Cardiac fibroblast (primary cell): ENCODE results near the gene ANKRD10.
A peak's percentile ranks its signal among the peaks of the same experiment; 100 is the strongest.

Experiments
- DNase-seq, 2 donors: peaks; one replicate each; pipeline versions ENCODE4 v3.0.0 to v3.0.0-alpha.2; 2010; ENCODE audit warnings: low read depth in 2 of 2
- H3K4me3 ChIP-seq, 2 donors: replicated peaks in 1 of 2; 1 replicate in 1 of 2; 2 replicates in 1 of 2; pipeline ENCODE4 v1.5.1; 2011; ENCODE audit warnings: low read depth in 2 of 2, low read length in 2 of 2, mild to moderate bottlenecking in 2 of 2, moderate library complexity in 1 of 2
- TF ChIP-seq, protein P1 (sequence below): IDR thresholded peaks from one replicate; pipeline ENCODE4 v1.5.1; 2011; ENCODE audit warnings: low read depth, mild to moderate bottlenecking, low read length, inconsistent platforms

ANKRD10 gene

DNA sequence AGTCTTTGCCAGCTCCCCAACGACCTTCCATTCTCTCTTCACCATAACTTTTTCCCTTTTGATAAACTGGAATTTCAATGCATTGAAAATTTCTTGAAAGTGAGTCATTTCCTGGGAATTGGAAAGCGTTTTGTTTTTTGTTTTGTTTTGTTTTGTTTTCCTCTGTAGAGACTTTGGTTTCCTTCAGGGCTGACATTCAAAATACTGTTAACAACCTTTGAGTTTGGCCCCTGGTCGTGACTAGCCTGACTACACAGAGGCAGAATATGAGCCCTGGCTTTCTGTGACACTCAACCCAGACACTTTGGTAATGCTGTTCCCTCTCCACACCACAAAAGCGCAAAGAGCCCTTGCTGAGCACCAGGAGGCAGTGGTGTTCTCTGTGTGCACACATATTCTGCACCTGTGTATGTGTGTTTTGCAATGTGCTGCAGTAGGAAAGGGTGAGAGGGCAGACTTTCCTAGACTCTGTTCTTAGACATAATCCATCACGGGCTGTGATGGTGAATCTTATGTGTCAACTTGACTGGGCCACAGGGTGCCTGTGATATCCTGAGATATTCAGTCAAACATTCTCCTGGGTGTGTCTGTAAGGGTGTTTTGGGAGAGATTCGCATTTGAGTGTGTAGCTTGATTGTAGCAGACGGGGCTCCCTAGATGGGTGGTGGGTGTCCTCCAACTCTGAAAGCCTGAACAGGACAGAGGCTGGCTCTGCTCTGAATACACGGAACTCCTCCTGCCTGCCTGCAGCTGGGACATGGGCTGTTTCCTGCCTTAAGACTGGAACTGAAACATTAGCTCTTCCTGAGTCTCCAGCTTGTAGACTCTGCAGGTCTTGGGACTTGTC, 29.5 kb upstream of the ANKRD10 start:
- H3K4me3 ChIP-seq = no peak overlapping the region
- TF ChIP-seq, protein P1, sequence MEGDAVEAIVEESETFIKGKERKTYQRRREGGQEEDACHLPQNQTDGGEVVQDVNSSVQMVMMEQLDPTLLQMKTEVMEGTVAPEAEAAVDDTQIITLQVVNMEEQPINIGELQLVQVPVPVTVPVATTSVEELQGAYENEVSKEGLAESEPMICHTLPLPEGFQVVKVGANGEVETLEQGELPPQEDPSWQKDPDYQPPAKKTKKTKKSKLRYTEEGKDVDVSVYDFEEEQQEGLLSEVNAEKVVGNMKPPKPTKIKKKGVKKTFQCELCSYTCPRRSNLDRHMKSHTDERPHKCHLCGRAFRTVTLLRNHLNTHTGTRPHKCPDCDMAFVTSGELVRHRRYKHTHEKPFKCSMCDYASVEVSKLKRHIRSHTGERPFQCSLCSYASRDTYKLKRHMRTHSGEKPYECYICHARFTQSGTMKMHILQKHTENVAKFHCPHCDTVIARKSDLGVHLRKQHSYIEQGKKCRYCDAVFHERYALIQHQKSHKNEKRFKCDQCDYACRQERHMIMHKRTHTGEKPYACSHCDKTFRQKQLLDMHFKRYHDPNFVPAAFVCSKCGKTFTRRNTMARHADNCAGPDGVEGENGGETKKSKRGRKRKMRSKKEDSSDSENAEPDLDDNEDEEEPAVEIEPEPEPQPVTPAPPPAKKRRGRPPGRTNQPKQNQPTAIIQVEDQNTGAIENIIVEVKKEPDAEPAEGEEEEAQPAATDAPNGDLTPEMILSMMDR = peak; percentile 77
- peak; percentile 70 to 84 for DNase-seq

DNA sequence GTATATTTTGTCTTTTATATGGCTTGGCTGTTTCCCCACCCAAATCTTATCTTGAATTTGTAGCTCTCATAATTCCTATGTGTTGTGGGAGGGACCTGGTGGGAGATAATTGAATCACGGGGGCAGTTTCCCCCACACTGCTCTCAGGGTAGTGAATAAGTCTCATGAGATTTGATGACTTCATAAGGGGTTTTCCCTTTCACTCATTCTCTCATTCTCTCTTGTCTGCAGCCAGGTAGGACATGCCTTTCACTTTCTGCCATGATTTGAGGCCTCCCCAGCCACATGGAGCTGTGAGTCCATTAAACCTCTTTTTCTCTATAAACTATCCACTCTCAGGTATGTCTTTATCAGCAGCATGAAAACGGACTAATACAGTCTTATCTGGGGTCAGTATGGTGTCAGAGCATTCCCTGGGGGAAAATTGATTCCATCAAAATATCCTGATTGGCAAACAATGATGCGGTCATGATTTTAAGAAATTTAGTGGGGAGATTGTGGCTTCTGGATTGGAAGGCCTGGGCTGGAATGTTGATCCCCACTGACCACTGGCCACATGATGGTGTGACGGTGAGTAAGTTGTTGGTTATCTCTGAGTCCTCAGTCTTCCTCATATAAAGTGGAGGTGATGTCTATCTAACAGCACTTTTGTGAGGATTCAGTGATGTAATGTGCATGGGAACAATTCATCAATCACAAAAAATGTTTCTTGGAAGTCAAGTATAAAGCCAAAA, 27.5 kb upstream of the ANKRD10 start:
- H3K4me3 ChIP-seq = no peak overlapping the region
- DNase-seq = peak in 1 of 2 donors; percentile 17
- TF ChIP-seq, protein P1 = no peak

DNA sequence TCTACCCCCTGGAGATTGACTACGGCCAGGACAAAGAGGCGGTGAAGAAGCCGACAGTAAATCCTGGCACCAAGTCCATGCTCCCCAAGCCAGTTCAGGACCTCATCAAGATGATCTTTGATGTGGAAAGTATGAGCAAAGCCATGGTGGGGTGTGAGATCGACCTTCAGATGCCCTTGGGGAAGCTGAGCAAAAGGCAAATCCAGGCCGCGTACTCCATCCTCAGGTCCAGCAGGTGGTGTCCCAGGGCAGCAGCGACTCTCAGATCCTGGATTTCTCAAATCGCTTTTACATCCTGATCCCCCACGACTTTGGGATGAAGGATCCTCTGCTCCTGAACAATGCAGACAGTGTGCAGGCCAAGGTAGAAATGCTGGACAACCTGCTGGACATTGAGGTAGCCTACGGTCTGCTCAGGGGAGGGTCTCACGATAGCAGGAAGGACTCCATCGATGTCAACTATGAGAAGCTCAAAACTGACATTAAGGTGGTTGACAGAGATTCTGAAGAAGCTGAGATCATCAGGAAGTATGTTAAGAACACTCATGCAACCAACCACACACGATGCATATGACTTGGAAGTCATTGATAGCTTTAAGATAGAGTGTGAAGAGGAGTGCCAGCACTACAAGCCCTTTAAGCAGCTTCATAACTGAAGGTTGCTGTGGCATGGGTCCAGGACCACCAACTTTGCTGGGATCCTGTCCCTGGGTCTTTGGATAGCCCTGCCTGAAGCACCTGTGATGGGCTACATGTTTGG, 24.0 kb upstream of the ANKRD10 start:
- DNase-seq = no peak
- TF ChIP-seq, protein P1 = no peak
- H3K4me3 ChIP-seq = no peak overlapping the region

DNA sequence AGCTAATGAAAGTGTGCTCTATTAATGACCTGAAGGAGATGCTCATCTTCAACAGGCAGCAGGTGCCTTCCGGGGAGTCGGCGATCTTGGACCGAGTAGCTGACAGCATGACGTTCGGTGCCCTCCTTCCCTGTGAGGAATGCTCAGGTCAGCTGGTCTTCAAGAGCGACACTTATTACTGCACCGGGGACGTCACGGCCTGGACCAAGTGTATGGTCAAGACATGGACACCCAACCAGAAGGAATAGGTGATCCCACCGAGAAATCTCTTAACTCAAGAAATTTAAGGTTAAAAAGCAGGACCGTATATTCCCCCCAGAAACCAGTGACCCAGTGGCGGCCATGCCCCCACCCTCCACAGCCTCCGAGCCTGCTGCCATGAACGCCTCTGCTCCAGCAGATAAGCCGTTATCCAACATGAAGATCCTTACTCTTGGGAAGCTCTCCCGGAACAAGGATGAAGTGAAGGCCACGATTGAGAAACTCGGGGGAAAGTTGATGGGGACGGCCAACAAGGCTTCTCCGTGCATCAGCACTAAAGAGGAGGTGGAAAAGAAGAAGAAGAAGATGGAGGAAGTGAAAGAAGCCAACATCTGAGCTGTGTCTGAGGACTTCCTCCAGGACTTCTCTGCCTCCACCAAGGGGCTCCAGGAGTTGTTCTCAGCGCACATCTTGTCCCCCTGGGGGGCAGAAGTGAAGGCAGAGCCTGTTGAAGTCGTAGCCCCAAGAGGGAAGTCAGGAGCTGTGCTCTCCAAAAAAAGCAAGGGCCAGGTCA, 22.8 kb upstream of the ANKRD10 start:
- TF ChIP-seq, protein P1 = no peak
- H3K4me3 ChIP-seq = no peak overlapping the region
- DNase-seq = no peak

DNA sequence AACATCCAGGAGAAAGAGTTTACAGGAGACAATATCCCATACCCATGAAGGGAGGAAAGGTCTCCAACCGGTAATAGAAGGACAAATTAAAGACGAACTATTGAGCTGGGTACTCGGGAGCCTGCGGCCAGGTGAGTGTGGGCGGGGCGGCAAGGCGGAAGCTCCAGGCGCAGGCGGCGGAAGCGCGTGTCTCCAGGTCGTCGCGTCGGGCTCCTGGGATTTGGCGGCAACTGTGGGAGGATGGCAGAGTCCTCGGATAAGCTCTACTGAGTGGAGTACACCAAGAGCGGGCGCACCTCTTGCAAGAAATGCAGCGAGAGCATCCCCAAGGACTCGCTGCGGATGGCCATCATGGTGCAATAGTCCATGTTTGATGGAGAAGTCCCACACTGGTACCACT, 21.6 kb upstream of the ANKRD10 start:
- no peak for DNase-seq
- TF ChIP-seq, protein P1 = no peak
- H3K4me3 ChIP-seq = no peak overlapping the region

DNA sequence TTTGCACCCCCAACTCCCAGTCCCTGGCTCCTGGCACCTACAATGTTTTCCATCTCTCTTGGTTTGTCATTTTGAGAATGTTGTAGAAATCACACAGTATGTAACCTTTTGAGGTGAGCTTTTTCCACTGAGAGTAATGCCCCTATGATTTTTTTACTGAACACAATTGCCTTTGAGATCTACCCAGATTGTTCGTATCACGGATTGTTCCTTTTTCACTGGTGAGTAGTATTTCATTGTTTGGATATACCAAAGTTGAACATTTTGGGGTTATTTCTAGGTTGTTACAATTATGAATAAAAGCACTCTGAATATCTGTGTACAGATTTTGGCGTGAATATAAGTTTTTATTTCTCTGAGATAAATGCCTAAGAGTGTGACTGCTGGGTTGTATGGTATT, 17.7 kb upstream of the ANKRD10 start:
- DNase-seq = no peak
- TF ChIP-seq, protein P1 = no peak
- H3K4me3 ChIP-seq = no peak overlapping the region
